ENCODE measurements around the gene UQCC5.

- TF ChIP-seq CTCF (IDR thresholded peaks at IDR 0.05; ENCODE audit: extremely low read depth in 1 of 2, insufficient read depth in 1 of 2, low read depth in 1 of 2, low read length in 2 of 2) (no peak), POLR2A (IDR thresholded peaks at IDR 0.05; ENCODE audit: low read depth, low read length) (no peak), EZH2 (IDR thresholded peaks at IDR 0.05; ENCODE audit: borderline replicate concordance, low read depth, low read length, severe bottlenecking) (no peak), MAX (IDR thresholded peaks at IDR 0.05; ENCODE audit: insufficient read depth, insufficient read length) (no peak), MYC (IDR thresholded peaks at IDR 0.05; ENCODE audit: low read depth, low read length) (no peak), GATA2 (IDR thresholded peaks at IDR 0.05; ENCODE audit: insufficient read depth, insufficient read length, low read depth, low read length) (no peak)
These were observed 4.6 kb downstream of the UQCC5 start for GRCh38 chr3:52541050-52541449.
